GM12891 (cell line): Measurements from ENCODE around the gene CDH13.

Experiments used
- DNase-seq: peaks from one replicate; pipeline ENCODE4 v3.0.0; 2011; ENCODE audit warnings: low spot score; ENCODE audit not compliant: insufficient read length
- FAIRE-seq: peaks from 2 replicates; lab custom pipeline; 2011; peaks lifted over from hg19 to GRCh38; lab: Jason Lieb, UNC
- PAX5 ChIP-seq: IDR thresholded peaks from 2 replicates; pipeline ENCODE4 v1.6.1; 2011; ENCODE audit warnings: low read length, moderate library complexity, mild to moderate bottlenecking; ENCODE audit not compliant: insufficient read depth, severe bottlenecking
- POLR2A ChIP-seq: IDR thresholded peaks from 2 replicates; pipeline ENCODE4 v1.6.1; 2011; ENCODE audit warnings: low read depth, low read length, control low read depth
- POLR2AphosphoS5 ChIP-seq: IDR thresholded peaks from 2 replicates; pipeline ENCODE4 v1.6.1; 2011; ENCODE audit warnings: low read depth, low read length, control low read depth
- POU2F2 ChIP-seq: IDR thresholded peaks from 2 replicates; pipeline ENCODE4 v1.6.1; 2011; ENCODE audit warnings: low read depth, mild to moderate bottlenecking, control low read depth, low read length, moderate library complexity
- SPI1 ChIP-seq: IDR thresholded peaks from 2 replicates; pipeline ENCODE4 v1.6.1; 2011; ENCODE audit warnings: low read depth, low read length, control low read depth
- TAF1 ChIP-seq: IDR thresholded peaks from 2 replicates; pipeline ENCODE4 v1.6.1; 2011; ENCODE audit warnings: low read depth, low read length, control low read depth

CDH13 gene

DNA sequence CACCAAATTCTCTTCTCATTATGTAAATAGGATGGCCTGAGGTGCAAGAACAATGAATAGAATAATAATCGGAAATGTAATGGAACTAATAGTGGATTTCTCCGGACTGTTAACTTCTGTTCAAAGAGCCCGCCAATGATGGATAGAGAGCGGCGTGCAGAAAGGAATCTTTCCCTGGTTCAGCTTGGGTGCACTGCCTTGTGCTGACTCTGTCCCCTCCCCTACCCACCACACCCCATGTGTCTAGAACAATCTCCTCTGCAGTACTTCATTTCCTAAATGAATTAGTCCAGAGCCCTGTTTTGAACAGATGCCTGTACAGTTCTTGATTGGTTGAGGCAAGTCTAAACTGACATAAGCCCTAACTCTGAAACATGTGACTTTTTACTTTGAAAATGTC lies 125.4 kb downstream of the CDH13 start:
- no peak for DNase-seq
- FAIRE-seq: no peak
- TF ChIP-seq SPI1 (no peak), TAF1 (no peak), POLR2A (no peak), PAX5 (no peak), POU2F2 (no peak)

DNA sequence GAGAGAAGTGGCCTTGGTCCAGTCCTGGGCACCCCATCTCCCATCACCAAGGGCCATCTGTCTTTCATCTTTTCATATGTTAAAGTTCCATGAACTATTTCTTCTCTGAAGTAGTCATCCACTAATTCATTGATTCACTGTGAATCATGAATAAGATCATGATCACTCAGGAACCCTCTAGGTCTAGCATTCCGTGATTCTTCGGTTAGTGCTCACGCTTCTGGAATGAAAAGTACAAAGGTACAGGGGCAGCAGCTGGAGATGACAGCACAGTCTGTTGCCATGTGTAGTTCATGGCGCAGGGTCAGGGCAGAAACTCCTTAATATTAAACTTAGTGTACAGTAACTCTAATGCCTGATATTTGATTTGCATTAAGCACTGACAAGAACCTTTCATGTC lies 127.1 kb downstream of the CDH13 start:
- DNase-seq (no peak), FAIRE-seq (no peak)

DNA sequence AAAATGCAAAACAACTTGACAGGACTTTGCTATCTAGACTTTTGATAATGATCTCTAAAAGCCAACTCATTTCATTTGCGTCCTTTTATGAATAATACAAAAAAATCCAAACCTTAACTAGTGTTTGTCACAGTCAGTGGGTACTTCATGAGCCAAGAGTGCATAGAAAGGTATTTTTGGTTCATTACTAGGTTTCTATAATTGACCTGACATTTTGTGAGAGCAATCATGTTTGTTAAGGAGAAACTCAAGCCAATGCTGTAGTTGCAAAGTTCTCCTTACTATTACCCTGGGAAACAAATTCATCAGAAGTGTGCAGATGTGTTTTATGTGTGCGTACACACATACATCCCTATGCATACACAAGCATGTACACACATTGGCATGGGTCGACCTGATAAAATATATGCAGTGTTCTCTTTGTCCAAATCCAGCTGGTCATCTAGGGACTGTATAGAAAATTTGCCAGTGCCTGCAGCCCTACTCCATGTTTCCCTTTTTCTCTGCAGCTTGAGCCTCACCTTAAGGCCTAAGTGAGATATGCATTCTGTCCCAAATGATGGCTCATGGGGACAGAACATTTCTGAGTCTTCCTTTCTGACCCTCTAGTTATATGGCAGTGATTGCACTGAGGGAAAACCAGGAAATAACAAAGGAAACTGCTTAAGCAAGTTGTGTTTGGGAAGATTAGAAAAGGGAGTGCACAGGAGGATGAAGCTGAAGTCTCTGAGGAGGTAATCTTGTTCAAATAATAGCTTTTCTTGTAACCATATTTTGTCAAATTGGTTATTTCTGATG lies 128.1 kb downstream of the CDH13 start:
- no peak for TF ChIP-seq PAX5
- no peak for TF ChIP-seq POLR2A
- no peak for TF ChIP-seq TAF1
- no peak for TF ChIP-seq POLR2AphosphoS5
- no peak for TF ChIP-seq POU2F2
- FAIRE-seq (no peak), DNase-seq (no peak)

More for the DNA sequence above, 127.1 kb downstream of the CDH13 start:
- TF ChIP-seq PAX5 (no peak), SPI1 (no peak), POLR2AphosphoS5 (no peak), POU2F2 (no peak), POLR2A (no peak), TAF1 (no peak)

DNA sequence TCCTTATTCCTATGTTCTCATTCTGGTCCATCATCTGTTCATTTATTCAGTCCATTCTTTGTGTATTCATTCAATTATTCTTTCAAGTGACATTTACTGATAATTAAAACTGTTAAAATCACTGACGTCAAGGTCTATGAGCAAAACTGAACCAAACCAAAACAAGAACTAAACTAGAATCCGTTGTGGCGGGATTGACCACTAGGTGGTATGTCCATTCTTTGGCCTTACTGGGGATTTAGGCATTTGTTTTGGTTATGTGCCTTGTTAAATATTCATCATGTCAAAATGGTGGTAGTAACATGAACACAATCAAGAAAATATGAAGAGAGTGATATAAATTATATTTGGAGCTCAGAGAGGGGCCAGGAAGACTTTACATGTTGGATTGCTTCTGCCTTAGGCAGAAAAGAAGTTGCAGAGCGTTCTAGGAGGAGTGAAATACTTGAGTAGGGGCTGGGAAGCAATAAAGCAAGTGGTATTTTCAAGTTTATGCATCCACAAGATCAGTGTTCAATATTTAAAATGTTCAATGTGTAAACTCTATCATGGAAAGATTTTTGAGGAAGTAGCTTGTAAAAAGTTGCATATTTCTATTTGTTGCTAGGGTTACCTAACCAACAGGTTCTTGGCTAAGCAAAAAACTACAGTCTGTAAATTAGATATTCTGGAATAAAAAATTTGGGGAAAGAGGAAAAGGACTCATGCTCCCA lies 129.0 kb downstream of the CDH13 start:
- no peak for FAIRE-seq
- no peak for DNase-seq
- TF ChIP-seq POLR2AphosphoS5: no peak
- TF ChIP-seq SPI1: no peak
- TF ChIP-seq TAF1: no peak
- TF ChIP-seq PAX5: no peak
- no peak for TF ChIP-seq POLR2A
- TF ChIP-seq POU2F2: no peak

DNA sequence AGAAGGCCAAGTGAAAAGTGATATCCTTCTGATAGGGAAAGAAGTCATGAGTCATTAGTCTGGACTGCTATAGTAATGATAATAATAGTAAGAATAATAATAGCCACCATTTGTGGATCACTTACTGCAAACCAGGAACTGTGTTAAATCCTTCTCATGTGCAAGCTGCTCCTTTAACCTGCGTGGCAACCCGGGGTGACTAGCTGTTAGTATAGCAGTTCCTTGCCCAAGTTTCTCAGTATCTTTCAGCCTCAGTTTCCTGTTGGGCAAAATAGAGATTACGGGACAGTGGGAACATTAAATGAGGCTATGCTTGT lies 129.5 kb downstream of the CDH13 start:
- TF ChIP-seq SPI1: no peak
- no peak for TF ChIP-seq TAF1
- TF ChIP-seq POLR2A: no peak
- no peak for TF ChIP-seq POLR2AphosphoS5
- no peak for TF ChIP-seq PAX5
- no peak for TF ChIP-seq POU2F2
- FAIRE-seq (no peak), DNase-seq (no peak)

DNA sequence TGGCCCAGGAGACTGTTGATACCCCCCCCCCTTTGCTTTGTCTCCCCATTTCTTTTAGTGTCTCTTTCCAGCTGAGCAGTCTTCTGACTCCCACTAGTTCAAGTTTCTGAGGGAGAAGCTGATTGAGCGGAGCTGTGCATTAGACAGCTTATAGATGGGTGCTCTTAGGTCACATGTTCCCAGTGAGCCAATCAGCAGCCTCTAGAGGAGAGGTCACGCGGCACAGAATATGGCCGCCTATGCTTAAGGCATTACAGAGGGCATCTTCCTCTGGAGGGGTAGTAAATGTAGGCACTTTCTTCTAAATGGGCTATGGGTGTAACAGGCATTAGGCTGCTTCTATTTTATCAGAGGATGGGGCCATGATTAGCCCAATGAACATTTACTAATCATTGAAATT lies 131.6 kb downstream of the CDH13 start:
- TF ChIP-seq POLR2A (no peak), PAX5 (no peak)
- FAIRE-seq (no peak), DNase-seq (no peak)

DNA sequence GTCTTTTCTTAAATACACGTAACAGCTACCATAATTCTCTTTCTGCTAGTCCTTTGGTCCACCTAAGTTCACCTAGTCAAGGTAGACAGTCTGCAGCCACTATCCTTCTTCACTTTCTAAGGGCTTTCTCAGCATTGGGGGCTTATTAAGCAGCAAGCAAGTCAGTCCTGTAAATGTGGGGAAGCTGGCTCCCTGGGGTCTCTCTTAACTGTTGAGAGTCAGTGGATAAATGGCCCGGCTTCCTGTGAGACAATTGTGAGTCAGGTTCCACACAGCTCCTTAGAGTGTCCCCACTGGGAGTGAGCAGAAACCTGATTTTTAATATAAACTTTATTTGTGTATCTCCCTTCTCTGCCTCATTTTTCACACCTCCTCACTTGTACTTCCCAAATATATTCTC lies 132.1 kb downstream of the CDH13 start:
- no peak for FAIRE-seq
- no peak for DNase-seq
- TF ChIP-seq SPI1: no peak
- TF ChIP-seq POLR2A: no peak
- TF ChIP-seq PAX5: no peak

DNA sequence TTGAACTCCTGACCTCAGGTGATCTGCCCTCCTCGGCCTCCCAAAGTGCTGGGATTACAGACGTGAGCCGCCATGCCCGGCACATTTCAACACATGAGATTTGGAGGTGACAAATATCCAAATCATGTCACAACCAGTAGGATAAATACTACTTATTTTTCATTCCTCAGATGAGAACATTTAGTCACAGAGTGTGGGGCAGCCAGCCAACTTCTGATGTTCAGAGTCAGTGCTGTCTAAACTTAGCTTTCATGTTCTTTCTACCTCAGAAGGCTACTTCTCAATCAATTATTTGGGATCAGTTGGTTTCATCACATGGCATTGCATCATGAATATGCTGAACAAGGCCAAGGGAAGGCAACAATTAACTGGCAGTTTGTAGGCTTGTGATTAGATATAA lies 134.5 kb downstream of the CDH13 start:
- FAIRE-seq: no peak
- TF ChIP-seq POU2F2 (no peak), PAX5 (no peak), POLR2AphosphoS5 (no peak), SPI1 (no peak), POLR2A (no peak), TAF1 (no peak)
- DNase-seq: no peak

DNA sequence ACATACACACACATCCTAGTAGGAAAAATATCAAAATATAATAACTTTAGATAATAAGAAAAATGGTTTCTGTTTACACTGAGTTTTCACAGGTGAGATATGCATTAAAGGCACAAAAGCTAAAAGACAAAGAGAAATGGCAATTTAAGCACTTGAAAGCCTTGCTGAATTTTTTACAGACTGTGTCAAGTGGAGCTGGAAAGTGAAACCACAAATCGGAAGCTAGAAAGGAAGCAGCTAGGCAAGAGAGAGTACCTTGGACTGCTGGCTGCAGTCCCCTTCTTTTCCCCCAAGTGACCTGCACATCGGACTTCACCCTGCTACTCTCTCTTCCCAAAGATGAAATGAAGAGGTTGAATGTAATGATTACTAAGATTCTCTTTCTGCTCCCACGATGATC lies 135.1 kb downstream of the CDH13 start:
- DNase-seq (no peak), FAIRE-seq (no peak)
- TF ChIP-seq POLR2AphosphoS5 (no peak), POU2F2 (no peak), POLR2A (no peak), PAX5 (no peak), TAF1 (no peak), SPI1 (no peak)

DNA sequence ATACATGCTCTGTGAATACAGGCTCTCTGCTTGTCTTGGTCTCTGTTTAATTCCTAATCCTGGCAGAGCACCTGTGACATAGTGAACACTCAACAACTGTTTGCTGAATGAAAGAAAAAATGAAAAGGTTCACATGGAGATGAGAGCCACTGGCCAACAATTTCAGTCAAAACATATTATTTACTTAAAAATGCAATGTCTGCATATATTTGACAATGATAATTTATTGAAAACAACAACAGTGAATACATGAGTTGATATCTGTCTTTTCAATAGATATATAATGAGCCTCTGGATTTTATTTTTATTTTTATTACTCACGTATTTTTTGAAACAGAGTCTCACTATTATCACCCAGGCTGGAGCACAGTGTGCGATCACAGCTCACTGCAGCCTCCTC lies 136.6 kb downstream of the CDH13 start:
- TF ChIP-seq SPI1 (no peak), POLR2A (no peak), POLR2AphosphoS5 (no peak), PAX5 (no peak), TAF1 (no peak), POU2F2 (no peak)
- FAIRE-seq (no peak), DNase-seq (no peak)
